Osteoblast (primary cell): ENCODE results near the gene NIF3L1. TPM values are rescaled to one million over a fixed set of nuclear protein-coding genes. Genes with fewer than 3 reads are reported as not detected.

Source experiments
- DNase-seq: peaks from one replicate; pipeline ENCODE4 v3.0.0; 2011; ENCODE audit warnings: low spot score, mixed read lengths; ENCODE audit not compliant: insufficient read length; ENCODE audit errors: missing footprints
- H2AFZ ChIP-seq: 2 replicates; pipeline ENCODE4 v1.6.0; 2011; ENCODE audit warnings: mild to moderate bottlenecking, low read length
- H3K27ac ChIP-seq: 2 replicates; pipeline ENCODE4 v1.5.1; 2011; ENCODE audit warnings: mild to moderate bottlenecking, low read depth, low read length, moderate library complexity
- H3K27me3 ChIP-seq: 2 replicates; pipeline ENCODE4 v1.6.0; 2012; ENCODE audit warnings: mild to moderate bottlenecking, control low read depth, inconsistent platforms, low read length, moderate library complexity; ENCODE audit not compliant: insufficient read depth
- H3K36me3 ChIP-seq: 2 replicates; pipeline ENCODE4 v1.5.1; 2011; ENCODE audit warnings: mild to moderate bottlenecking, low read length, control low read depth, moderate library complexity; ENCODE audit not compliant: insufficient read depth
- H3K4me1 ChIP-seq: 2 replicates; pipeline ENCODE4 v1.5.1; 2011; ENCODE audit warnings: mild to moderate bottlenecking, low read length, control low read depth, moderate library complexity; ENCODE audit not compliant: insufficient read depth
- H3K4me2 ChIP-seq: 2 replicates; pipeline ENCODE4 v1.6.0; 2011; ENCODE audit warnings: mild to moderate bottlenecking, low read length; ENCODE audit not compliant: insufficient read depth
- H3K4me3 ChIP-seq: fragments of 200-600 bp; sonication (generic); 3 replicates; pipeline ENCODE4 v1.5.1; 2012; ENCODE audit warnings: mild to moderate bottlenecking, low read length, inconsistent platforms; ENCODE audit not compliant: insufficient read depth
- H3K79me2 ChIP-seq: 2 replicates; pipeline ENCODE4 v1.6.0; 2012; ENCODE audit warnings: mild to moderate bottlenecking, low read length, control low read depth, inconsistent platforms; ENCODE audit not compliant: insufficient read depth
- H3K9me3 ChIP-seq: 2 replicates; pipeline ENCODE4 v1.5.1; 2011; ENCODE audit warnings: low read depth, low read length, control low read depth
- H4K20me1 ChIP-seq: 2 replicates; pipeline ENCODE4 v1.6.0; 2012; ENCODE audit warnings: mild to moderate bottlenecking, low read length, control low read depth; ENCODE audit not compliant: insufficient read depth
- CTCF ChIP-seq: IDR thresholded peaks from 2 replicates; pipeline ENCODE4 v1.5.1; 2011; ENCODE audit warnings: mild to moderate bottlenecking, low read depth, low read length, moderate library complexity; ENCODE audit errors: extremely low read depth
- total RNA-seq: library from RNA; depleted of rRNA; stranded (reverse); fragments of >200 nt; gene quantifications from 2 replicates; pipeline ENCODE4 v1.2.3, GENCODE V29; 2012

Gene NIF3L1
- total RNA-seq, 1 donor, result 22.1 TPM

GRCh38 chr2:200860092-200860795 is 28.9 kb upstream of the NIF3L1 start:
- peaks cover 61% of the 10 kb centered on the region for H3K36me3 ChIP-seq
- peaks cover 84% of the 10 kb centered on the region for H3K79me2 ChIP-seq
- H3K9me3 ChIP-seq, result no peaks in the 10 kb centered on the region
- H3K27ac ChIP-seq, result peak overlapping the region; percentile 99
- peak; percentile 82 for DNase-seq
- peak overlapping the region; percentile 99 for H3K4me3 ChIP-seq
- no peaks in the 10 kb centered on the region for H3K27me3 ChIP-seq
- TF ChIP-seq CTCF, result no peak
- H3K4me2 ChIP-seq, result peak overlapping the region; percentile 91
- H3K4me1 ChIP-seq, result peaks cover 25% of the 10 kb centered on the region
- peaks cover 78% of the 10 kb centered on the region for H4K20me1 ChIP-seq
- no peak overlapping the region for H2AFZ ChIP-seq

- Histone ChIP-seq H2AFZ (no peak overlapping the region), H3K79me2 (peaks cover 78% of the 10 kb centered on the region), H3K4me3 (peak overlapping the region; percentile 99), H3K36me3 (peaks cover 46% of the 10 kb centered on the region), H3K4me1 (peaks cover 25% of the 10 kb centered on the region), H3K27ac (peak overlapping the region; percentile 99), H4K20me1 (peaks cover 71% of the 10 kb centered on the region), H3K9me3 (no peaks in the 10 kb centered on the region), H3K27me3 (no peaks in the 10 kb centered on the region), H3K4me2 (peak overlapping the region; percentile 91)
- DNase-seq, result no peak
- TF ChIP-seq CTCF, result no peak
Measured at GRCh38 chr2:200861617-200862155, 27.5 kb upstream of the NIF3L1 start.

GRCh38 chr2:200862532-200863000 is 26.6 kb upstream of the NIF3L1 start:
- no peak for DNase-seq
- H3K4me1 ChIP-seq, result peaks cover 25% of the 10 kb centered on the region
- H3K27me3 ChIP-seq, result no peaks in the 10 kb centered on the region
- no peak for TF ChIP-seq CTCF
- no peaks in the 10 kb centered on the region for H3K9me3 ChIP-seq
- peaks cover 38% of the 10 kb centered on the region for H3K36me3 ChIP-seq
- H4K20me1 ChIP-seq, result peaks cover 64% of the 10 kb centered on the region
- H3K4me3 ChIP-seq, result peak overlapping the region; percentile 99
- H3K27ac ChIP-seq, result peak overlapping the region; percentile 99
- H2AFZ ChIP-seq, result no peak overlapping the region
- peak overlapping the region; percentile 91 for H3K4me2 ChIP-seq
- peaks cover 69% of the 10 kb centered on the region for H3K79me2 ChIP-seq

GRCh38 chr2:200863782-200864175 is 25.4 kb upstream of the NIF3L1 start:
- peak overlapping the region; percentile 91 for H3K4me2 ChIP-seq
- H3K27me3 ChIP-seq, result no peaks in the 10 kb centered on the region
- TF ChIP-seq CTCF, result no peak
- peaks cover 25% of the 10 kb centered on the region for H3K36me3 ChIP-seq
- peak overlapping the region; percentile 99 for H3K4me3 ChIP-seq
- H3K4me1 ChIP-seq, result peaks cover 25% of the 10 kb centered on the region
- H3K9me3 ChIP-seq, result no peaks in the 10 kb centered on the region
- peak overlapping the region; percentile 84 for H2AFZ ChIP-seq
- H4K20me1 ChIP-seq, result peaks cover 52% of the 10 kb centered on the region
- DNase-seq, result no peak
- H3K79me2 ChIP-seq, result peaks cover 57% of the 10 kb centered on the region
- H3K27ac ChIP-seq, result peak overlapping the region; percentile 99
